GM19463 (cell line): Measurements from ENCODE around the gene DMXL1.
"Not testable (repeated sequence)": the region's sequence is repeated elsewhere in the genome, so short reads cannot be mapped to it uniquely, and the experiment has no call there.

Source experiments
- ATAC-seq: cut with Tn5 transposase; IDR thresholded peaks from one replicate; pipeline ENCODE4 v1.9.1; 2021; ENCODE audit warnings: mild to moderate bottlenecking, moderate library complexity; ENCODE audit not compliant: unreplicated experiment

DMXL1 gene

DNA sequence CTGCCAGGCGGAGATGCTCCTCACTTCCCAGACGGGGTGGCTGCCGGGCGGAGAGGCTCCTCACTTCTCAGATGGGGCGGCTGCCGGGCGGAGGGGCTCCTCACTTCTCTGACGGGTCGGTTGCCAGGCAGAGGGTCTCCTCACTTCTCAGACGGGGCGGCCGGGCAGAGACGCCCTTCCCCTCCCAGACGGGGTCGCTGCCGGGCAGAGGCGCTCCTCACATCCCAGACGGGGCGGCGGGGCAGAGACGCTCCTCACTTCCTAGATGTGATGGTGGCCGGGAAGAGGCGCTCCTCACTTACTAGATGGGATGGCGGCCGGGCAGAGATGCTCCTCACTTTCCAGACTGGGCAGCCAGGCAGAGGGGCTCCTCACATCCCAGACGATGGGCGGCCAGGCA is 51.6 kb downstream of the DMXL1 start:
- ATAC-seq: not testable (repeated sequence)

DNA sequence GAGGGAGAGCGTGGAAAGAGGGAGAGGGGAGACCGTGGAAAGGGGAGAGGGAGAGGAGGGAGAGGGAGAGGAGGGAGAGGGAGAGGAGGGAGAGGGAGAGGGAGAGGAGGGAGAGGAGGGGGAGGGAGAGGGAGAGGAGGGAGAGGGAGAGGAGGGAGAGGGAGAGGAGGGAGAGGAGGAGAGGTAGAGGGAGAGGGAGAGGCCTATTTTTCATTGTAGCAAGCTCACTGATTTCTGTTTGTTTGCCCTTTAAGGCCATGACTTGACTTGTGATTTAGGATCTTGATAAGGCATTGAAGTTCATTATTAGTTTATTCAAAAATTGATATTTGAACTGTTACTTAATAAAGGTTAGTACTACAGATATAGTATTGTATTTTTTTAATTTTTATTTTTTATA is 52.4 kb downstream of the DMXL1 start:
- no peak for ATAC-seq

DNA sequence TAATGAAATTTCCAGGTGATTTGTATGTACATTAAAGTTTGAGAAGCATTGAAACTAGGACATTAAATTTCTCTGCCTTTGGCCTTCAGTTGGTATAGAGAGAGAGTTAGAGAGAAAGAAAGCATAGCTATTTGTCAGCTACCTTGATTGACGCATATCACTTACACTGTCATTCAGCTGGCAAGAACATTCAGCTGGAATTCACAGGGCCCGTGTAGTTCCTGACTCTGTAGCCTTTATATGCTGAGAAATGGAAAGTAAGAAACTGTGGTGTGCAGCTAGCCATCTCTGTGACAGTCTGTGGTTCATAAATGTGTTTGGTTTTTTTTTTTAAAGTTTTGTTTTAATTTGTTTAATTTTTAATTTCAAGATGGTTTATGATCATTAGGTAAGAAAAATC is 58.9 kb downstream of the DMXL1 start:
- ATAC-seq: no peak

DNA sequence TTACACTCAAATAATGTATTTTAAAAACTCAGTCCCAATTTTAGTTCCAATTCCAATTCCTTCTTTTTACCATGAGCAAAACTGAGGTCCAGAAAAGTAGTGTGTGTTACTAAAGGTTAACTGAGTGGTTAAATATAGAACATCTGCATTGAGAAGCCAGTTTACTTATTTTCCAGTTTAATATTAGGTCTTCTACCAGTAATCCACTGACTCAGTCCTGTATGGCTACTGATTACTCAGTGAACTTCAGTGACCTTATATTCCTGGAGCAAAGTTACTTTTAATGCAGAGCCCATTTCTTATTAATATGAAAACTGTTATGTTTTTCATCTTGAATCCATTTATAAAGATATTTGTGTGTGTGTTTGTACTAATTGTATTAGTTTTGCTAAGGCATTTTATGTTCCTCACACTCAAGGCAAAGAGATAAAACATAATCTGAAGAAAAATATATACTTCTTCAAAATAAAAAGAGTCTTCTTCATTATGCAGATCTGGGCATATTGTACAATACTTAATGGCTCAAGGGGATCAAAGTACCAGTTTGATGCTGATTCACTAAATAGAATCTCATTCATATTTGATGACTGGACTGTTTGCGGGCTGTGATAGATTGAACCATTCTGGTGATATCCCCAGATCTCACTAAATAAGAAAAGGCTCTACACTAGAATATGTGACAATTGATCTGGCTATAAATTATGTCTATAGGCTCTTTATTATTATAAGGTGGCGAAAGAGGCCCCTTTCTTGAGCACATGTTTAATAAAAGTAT is 60.8 kb downstream of the DMXL1 start:
- no peak for ATAC-seq

DNA sequence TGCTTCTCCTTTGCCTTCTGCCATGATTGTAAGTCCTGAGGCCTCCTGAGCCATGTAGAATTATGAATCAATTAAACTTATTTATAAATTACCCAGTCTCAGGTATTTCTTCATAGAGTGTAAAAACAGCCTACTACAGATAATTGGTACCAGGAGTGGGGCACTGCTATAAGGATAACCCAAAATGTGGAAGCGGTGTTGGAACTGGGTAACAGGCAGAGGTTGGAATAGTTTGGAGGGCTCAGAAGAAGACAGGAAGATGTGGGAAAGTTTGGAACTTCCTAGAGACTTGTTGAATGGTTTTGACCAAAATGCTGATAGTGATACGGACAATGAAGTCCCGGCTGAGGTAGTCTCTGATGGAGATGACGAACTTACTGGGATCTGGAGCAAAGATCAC is 64.9 kb downstream of the DMXL1 start:
- ATAC-seq: not testable (repeated sequence)

DNA sequence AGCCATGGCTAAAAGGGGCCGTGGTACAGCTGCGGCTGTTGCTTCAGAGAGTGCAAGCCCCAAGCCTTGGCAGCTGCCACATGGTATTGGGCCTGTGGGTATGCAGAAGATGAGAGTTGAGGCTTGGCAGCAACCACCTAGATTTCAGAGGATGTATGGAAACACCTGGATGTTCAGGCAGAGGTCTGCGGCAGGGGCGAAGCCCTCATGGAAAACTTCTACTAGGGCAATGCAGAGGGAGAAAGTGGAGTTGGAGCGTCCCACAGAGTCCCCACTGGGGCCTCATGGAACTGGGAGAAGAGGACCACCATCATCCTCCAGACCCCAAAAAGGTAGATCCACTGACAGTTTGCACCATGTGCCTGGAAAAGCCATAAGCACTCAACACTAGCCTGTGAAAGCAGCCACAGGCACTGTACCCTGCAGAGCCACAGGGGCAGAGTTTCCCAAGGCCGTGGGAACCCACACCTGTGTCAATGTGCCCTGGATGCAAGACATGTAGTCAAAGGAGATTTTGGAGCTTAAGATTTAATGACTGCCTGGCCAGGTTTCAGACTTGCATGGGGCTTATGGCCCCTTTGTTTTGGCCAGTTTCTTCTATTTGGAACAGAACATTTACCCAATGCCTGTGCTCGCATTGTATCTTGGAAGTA is 65.9 kb downstream of the DMXL1 start:
- ATAC-seq: no peak

DNA sequence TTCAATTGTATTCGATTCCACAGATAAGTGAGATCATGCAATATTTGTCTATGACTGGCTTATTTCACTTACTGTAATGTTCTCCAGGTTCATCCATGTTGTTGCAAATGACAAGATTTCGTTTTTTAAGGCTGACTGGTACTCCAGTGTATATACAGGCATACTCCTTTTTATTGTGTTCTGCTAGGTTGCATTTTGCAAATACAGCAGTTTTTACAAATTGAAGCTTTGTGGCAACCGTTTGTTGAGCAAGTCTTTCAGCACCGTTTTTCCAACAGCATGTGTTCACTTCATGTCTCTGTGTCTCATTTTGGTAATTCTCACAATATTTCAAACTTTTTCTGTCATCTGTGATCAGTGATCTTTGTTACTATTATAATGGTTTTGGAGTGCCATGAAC is 82.7 kb downstream of the DMXL1 start:
- no peak for ATAC-seq

DNA sequence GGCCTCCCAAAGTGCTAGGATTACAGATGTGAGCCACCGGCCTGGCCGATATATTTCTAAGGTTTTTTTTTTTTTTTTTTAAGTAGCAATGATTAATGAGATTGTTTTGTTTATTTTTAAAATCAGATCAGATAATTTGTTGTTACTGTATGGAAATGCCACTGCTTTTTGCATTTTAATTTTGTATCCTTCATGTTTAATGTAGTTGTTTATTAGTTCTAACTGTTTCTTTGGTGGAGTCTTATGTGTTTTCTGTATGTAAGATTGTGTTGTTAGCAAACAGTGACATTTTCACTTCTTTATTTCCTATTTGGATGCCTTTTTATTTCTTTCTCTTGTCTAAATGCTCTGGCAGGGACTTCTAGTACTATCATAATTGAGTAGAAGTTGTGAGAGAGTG is 87.3 kb downstream of the DMXL1 start:
- ATAC-seq: no peak

DNA sequence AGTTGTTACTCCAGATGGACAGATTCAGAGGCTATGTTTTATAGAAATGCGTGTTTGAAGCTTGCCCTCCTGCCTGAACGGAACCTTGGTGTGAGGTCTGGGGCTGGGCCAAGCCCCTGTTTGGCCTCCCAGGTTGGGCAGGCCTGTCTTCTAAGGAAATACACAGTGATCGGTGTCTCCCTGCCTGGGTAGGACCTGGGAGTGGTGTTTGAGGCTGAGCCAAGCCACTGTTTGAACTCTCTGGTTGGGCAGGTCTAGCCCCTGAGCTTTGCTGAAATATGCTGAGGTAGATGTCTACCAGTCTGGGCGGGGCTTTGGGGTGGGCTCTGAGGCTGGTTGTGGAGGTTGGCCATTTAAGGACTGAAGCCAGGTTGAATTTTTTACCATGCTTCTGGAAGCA is 90.5 kb downstream of the DMXL1 start:
- ATAC-seq: no peak

DNA sequence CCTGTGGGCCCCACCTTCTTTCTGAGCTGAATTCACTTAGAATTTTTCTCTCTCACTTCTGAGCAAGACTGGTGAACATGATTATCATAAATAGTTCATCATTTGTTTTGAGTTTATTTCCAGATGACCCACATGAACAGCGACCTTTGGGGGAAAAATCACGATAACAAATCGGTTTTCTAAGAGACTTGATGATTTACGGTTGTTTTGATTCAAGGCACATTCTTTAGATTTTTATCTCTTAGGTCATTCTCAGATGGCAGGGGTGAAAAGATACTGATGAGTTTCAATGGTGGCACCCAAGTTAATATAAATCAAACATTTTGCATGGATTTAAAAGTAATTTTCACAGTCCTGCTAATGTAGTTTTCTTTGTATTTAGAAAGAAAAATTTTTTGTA is 95.1 kb downstream of the DMXL1 start:
- ATAC-seq: no peak

DNA sequence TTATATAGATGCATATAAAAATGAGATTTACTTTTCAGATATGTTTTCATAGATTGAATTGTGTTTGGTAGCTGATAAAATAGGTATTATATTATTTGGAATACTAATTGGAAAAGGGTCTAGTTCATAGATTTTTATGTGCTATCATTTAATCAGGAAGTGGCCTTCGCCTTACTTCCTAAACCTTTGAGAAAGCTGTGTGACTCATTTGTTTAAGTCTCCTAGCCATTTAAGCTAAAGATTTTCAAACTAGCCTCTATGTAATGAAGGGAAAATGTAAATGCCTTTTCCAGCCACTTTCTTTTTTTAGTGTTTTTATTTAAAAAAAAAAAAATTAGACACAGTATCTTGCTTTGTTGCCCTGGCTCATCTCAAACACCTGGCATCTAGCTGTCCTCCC is 97.5 kb downstream of the DMXL1 start:
- no peak for ATAC-seq

DNA sequence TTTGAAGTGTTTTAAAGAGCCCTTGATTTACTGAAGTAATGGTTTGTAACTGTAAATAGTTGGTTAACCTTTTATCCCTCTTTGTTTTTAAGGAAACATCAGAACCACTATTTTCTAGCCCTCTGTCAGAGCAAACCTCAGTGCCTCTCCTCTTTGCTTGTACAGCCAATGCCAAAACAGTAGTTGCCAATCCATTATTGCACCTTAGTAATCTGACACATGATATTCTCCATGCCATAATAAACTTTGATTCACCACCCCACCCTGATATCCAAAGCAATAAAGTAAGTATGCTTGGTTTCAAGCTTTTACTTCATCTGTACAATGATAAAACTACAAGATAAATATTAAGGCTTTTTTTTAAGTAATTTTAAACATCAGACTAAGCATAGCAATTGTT is 100.8 kb downstream of the DMXL1 start:
- no peak for ATAC-seq

DNA sequence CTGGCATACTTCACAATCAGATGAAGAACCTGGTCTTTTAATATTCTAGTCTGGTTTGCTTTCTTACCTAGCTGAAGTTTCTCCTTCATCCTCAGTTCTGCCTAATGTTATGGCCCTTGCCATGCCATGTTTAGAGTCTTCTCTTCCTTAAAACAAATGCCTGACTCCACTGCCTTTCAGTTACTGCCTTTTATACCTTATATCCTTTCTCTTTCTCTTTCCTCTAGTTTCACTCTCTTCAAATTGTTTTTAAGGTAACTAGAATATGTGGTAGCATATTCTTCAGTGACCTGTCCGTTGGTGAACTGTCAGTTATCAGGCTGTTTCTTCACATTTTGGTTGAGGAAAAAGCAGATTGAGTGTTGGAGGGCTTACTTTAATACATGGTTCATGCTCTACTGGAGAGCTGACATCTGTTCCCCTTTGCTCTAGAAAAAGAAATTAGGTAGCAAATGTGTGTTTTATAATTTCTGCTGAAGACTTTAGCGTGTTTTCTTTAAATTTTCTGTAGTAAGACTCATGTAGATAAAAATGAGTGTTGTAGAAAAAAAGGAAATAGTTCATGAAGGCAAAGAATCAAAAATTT is 103.8 kb downstream of the DMXL1 start:
- no peak for ATAC-seq

DNA sequence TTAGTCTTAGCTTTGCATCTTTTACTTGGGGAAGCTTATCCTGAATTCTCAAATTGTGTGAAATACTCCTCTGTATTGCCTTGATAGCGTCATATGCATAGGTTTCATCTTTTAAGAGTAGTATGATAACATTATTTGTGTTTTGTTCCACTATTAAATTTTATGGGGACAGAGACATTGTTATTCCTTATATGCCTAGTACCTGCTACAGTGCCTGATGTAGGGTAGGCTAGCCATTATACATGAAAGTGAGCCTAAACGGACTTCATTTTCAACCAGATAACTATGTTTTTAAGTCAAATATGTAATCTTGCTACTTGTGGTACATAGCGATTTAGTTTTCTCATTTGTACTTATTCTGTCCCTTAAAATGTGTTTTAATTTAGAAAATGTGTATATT is 105.9 kb downstream of the DMXL1 start:
- ATAC-seq: no peak

DNA sequence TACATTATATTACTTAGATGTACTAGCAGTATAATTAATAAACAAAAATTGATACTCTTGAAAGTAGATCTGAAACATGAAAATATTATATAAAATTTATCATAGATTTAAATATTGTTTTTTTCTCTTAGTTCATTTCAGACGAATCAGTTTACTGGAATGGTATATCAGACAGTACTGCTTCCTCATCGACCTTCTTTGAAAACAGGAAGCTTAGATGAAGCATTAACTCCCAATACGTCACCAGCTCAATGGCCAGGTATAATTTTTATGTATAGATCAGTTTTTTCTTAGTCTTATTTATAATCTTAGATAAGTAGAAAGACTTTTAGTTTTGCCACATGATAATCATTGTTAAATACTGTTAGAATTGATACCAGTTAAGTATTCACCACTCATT is 106.3 kb downstream of the DMXL1 start:
- no peak for ATAC-seq

DNA sequence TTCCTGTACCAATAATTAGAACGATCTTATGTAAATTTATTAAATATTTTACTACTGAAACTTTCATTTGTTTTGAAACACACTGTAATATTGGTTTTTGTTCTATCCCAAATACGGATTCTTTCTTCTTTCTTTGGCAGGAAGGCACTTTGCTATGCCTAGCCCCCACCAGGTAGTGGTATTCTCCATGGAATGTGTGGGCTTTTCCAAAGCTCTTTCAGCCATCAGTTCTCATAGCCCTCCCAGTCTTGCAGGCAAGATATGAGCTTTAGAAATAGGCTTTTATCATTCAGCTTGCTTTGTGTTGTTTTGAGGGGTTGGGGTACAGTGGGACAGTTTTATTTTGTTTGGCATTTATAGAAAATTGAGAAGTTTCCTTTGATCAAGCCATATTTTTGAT is 107.5 kb downstream of the DMXL1 start:
- no peak for ATAC-seq

DNA sequence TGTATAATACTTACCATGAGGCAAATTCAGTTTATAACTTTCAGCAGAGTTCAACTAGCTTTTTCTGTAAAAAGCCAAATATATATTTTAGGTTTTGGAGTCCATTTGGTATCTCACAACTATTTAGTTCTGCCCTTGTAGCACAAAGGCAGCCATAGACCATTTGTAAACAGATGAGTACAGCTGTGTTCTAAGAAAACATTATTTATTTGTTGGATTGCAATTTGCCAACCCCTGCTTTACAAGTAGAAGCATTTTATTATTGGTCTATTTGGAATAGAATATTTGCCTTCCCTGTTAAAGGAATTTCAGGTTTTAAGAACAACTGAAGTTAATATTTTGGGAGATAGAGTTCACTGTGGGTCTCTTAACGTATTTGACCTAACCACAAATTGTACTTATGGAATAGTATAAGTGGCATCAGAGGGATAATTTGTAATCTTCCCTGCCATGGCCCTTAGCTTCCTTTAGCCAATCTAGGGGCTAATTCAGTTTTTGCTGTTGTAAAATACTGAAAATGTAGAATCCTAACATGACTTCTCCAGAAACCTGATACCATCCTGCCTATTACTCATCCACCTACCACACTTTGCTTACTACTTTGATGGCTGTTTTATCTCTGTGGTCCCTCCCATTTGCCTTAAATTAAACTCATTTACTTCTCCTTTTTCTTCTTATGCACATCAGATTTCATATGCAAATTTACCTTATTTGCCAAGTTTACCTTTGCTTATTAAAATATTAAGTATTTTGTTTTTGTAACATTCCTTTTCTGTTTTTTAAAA is 109.2 kb downstream of the DMXL1 start:
- ATAC-seq: no peak

DNA sequence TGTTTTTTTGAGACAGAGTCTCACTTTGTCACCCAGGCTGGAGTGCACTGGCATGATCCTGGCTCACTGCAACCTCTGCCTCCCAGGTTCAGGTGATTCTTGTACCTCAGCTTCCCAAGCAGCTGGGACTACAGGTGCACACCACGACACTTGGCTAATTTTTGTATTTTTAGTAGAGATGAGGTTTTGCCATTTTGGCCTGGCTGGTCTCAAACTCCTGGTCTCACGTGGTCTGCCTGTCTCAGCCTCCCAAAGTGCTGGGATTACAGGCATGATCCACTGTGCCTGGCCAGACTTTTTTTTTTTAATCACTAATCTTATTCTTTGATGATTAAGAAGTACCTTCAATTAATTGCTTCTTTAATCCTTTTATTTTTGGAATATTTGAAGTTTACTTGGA is 114.6 kb downstream of the DMXL1 start:
- not testable (repeated sequence) for ATAC-seq

DNA sequence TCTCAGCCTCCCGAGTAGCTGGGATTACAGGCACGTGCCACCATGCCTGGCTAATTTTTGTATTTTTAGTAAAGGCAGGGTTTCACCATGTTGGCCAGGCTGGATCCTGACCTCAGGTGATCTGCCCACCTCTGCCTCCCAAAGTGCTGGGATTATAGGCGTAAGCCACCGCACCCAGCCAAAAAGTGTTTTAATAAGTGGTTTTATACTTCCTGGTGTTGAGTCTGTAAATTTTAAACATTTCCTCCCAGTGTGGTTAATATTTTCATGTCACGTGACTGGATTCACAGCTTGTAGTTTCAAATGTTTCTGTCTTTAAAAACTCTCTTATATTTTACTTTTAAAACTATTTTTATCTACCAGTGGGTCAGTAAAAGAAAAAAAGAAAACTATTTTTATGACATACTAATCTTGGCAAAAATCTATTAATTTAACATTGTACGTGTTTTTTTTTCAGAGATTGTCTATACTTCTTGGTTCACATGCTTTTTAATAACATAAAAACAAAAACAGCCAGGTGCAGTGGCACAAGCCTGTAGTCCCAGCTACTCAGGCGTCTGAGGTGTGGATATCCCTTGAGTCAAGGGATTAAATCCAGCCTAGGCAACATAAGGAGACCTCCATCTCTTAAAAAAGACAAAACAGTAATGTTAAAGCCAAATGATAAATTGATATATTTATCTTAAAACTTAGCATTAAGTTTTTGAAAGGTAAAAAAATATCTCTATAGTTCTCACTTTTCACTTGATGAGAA is 117.1 kb downstream of the DMXL1 start:
- no peak for ATAC-seq

DNA sequence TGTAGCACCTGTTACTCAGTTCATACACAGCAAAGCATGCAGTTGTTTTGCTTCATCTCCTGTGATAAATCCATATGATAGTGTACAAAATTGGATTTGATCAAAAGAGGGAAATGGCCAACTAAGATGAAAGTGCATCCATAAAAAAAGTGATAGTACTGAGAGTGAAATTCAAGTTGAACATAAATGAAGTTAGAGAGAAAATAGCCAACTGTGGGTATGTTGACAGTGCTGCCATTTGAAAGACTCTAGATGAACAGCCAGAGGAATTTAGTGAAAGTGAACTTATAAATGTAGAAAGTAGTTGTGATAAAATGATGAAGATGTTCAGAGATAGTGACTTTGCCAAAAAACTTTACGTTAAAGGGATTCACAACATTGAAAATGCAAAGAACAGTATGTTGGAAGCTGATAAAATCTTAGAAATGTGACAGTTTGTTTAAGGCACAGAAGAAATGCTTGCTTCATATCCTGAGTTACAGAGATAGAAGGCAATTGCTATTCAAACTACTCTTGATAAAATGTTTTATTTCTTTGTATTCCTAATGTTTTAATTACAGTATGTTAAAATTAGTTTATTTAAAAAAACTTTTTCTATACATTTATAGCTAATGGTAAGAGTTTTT is 119.7 kb downstream of the DMXL1 start:
- ATAC-seq: no peak
